Measurements from ENCODE around the gene SLC16A5. TPM values are rescaled to one million over a fixed set of nuclear protein-coding genes. Genes with fewer than 3 reads are reported as not detected.
A peak's percentile ranks its signal among the peaks of the same experiment; 100 is the strongest.

The SLC16A5 gene
- polyA plus RNA-seq, 1 donor (not counting 4 experiments of a cell fraction or from before 2014, with no cell fraction given), result 3.5 TPM

- TF ChIP-seq EZH2 (IDR thresholded peaks at IDR 0.05; ENCODE audit: low read length) (no peak), CTCF (optimal IDR thresholded peaks at IDR 0.05 in 1 of 3, IDR thresholded peaks at IDR 0.05 in 1 of 3, conservative IDR thresholded peaks at IDR 0.05 in 1 of 3; ENCODE audit: extremely low read depth in 1 of 3, insufficient read depth in 2 of 3, low read length in 3 of 3) (no peak)
- H3K36me3 ChIP-seq (ENCODE audit: control insufficient read depth in 2 of 2, extremely low read depth in 1 of 2, insufficient read depth in 2 of 2, low read length in 2 of 2), result peaks cover 8% of the 10 kb centered on the region in 2 experiments
- no peaks in the 10 kb centered on the region for H3K27me3 ChIP-seq (ENCODE audit: control insufficient read depth, extremely low read depth, insufficient read depth, low read length)
- peak within 1 kb of the TSS; percentile 93 for H3K27ac ChIP-seq (ENCODE audit: control insufficient read depth, insufficient read depth, low read length)
- H3K79me2 ChIP-seq (ENCODE audit: control insufficient read depth, insufficient read depth, low read length), result peaks cover 21% of the 10 kb centered on the region
- no peaks in the 10 kb centered on the region for H3K9me3 ChIP-seq (ENCODE audit: control insufficient read depth, low read depth, low read length)
- H3K9ac ChIP-seq (ENCODE audit: control insufficient read depth, extremely low read depth, insufficient read depth, low read length), result peak within 1 kb of the TSS; percentile 97
- H3K4me1 ChIP-seq (ENCODE audit: control insufficient read depth, extremely low read depth, insufficient read depth, low read length), result peaks cover 14% of the 10 kb centered on the region
- DNase-seq (ENCODE audit: low read depth, low spot score) (peak; percentile 86), FAIRE-seq (peak; percentile 52)
- H2AFZ ChIP-seq (ENCODE audit: control insufficient read depth, low read length), result peak within 1 kb of the TSS; percentile 93
- H3K9me1 ChIP-seq (ENCODE audit: control insufficient read depth, extremely low read depth, insufficient read depth, low read length), result no peaks in the 10 kb centered on the region
- peak within 1 kb of the TSS; percentile 87 for H3K4me2 ChIP-seq (ENCODE audit: control insufficient read depth, extremely low read depth, insufficient read depth, low read depth, low read length)
- peak within 1 kb of the TSS; percentile 90 to 98 (median 96) for H3K4me3 ChIP-seq (ENCODE audit: control insufficient read depth in 2 of 3, extremely low read depth in 1 of 3, insufficient read depth in 2 of 3, low read depth in 1 of 3, low read length in 3 of 3)
- H4K20me1 ChIP-seq (ENCODE audit: control insufficient read depth, extremely low read depth, insufficient read depth, low read length), result no peaks in the 10 kb centered on the region
- dilution Hi-C loops (cut with MboI; ENCODE audit: extremely low pct_ligation_motif_present, low sequenced_read_pairs), result no loop called here
Measured at GRCh38 chr17:75046407-75047289, 41.1 kb upstream of the SLC16A5 start, which contains the start of the genes ATP5PD and KCTD2. Gene ATP5PD (minus strand): TSS chr17:75046969. CDS start chr17:75042650, 4,319 bp downstream. Gene KCTD2 (plus strand): TSS chr17:75047225. CDS start chr17:75047251, 26 bp downstream.

- Histone ChIP-seq H2AFZ (ENCODE audit: control insufficient read depth, low read length) (peak overlapping the region; percentile 20), H3K79me2 (ENCODE audit: control insufficient read depth, insufficient read depth, low read length) (peaks cover 21% of the 10 kb centered on the region), H3K27me3 (ENCODE audit: control insufficient read depth, extremely low read depth, insufficient read depth, low read length) (no peaks in the 10 kb centered on the region), H4K20me1 (ENCODE audit: control insufficient read depth, extremely low read depth, insufficient read depth, low read length) (no peaks in the 10 kb centered on the region), H3K4me2 (ENCODE audit: control insufficient read depth, extremely low read depth, insufficient read depth, low read depth, low read length) (peak overlapping the region; percentile 87), H3K4me3 (ENCODE audit: control insufficient read depth in 2 of 3, extremely low read depth in 1 of 3, insufficient read depth in 2 of 3, low read depth in 1 of 3, low read length in 3 of 3) (peak overlapping the region; percentile 78 to 98 (median 82)), H3K9ac (ENCODE audit: control insufficient read depth, extremely low read depth, insufficient read depth, low read length) (peak overlapping the region; percentile 97), H3K27ac (ENCODE audit: control insufficient read depth, insufficient read depth, low read length) (peak overlapping the region; percentile 25), H3K36me3 (ENCODE audit: control insufficient read depth in 2 of 2, extremely low read depth in 1 of 2, insufficient read depth in 2 of 2, low read length in 2 of 2) (peaks cover 4 to 7% of the 10 kb centered on the region in 2 experiments), H3K9me1 (ENCODE audit: control insufficient read depth, extremely low read depth, insufficient read depth, low read length) (no peaks in the 10 kb centered on the region), H3K4me1 (ENCODE audit: control insufficient read depth, extremely low read depth, insufficient read depth, low read length) (peaks cover 14% of the 10 kb centered on the region), H3K9me3 (ENCODE audit: control insufficient read depth, low read depth, low read length) (no peaks in the 10 kb centered on the region)
- FAIRE-seq (no peak), DNase-seq (ENCODE audit: low read depth, low spot score) (no peak)
- dilution Hi-C loops (cut with MboI; ENCODE audit: extremely low pct_ligation_motif_present, low sequenced_read_pairs), result no loop called here
- no peak for TF ChIP-seq CTCF (optimal IDR thresholded peaks at IDR 0.05 in 1 of 3, IDR thresholded peaks at IDR 0.05 in 1 of 3, conservative IDR thresholded peaks at IDR 0.05 in 1 of 3; ENCODE audit: extremely low read depth in 1 of 3, insufficient read depth in 2 of 3, low read length in 3 of 3)
Measured at GRCh38 chr17:75047398-75048098, 40.2 kb upstream of the SLC16A5 start.
